ENCODE measurements around the gene DNAH2. TPM values are rescaled to one million over a fixed set of nuclear protein-coding genes. Genes with fewer than 3 reads are reported as not detected.
A peak's percentile ranks its signal among the peaks of the same experiment; 100 is the strongest.

The DNAH2 gene
- total and polyA plus RNA-seq, 2 of the 8 experiments (the other 6 are each of a cell fraction or from before 2014, with no cell fraction given), result 0.13 to 0.18 TPM

DNA sequence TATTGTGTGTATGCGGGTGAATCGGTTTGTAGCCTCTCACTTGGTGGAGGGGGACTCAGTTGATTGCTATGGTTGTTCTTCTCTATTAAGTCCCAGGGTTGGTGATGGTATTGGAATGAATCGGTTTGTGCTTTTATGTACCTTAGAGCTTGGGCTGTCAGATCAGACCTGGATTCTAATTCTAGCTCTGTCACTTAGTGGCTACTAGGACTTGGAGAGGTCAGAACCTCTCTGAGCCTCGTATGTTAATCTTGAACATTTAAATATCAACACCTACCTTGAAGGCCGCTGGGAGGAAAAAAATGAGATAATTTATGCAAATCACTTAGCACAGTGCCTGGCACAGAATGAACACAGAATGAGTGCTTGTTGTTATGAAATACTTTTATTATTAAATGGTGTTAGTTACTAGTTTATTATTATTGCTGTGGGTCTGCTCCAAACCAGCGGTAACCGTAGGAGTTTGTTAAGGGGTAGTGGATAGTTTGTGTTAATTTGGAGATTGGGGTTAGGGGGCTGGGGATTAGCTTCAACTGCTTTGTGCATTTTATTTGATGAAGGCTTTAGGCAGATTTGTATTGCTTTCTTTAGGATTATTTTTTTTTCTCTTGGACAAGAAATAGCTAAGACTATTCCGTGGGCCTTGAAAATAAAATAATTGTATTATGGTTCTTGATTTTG is 120.0 kb downstream of the DNAH2 start:
- H3K9ac ChIP-seq (replicated peaks in 1 of 4; ENCODE audit: extremely low read depth in 1 of 4, low read depth in 3 of 4, low read length in 3 of 4), result no peak overlapping the region; a peak in 1 of 7 replicates

More for the DNA sequence above, 120.0 kb downstream of the DNAH2 start:
- H3K9me3 ChIP-seq (ENCODE audit: insufficient read depth in 2 of 2, low read depth in 1 of 2, low read length in 1 of 2), result no peaks in the 10 kb centered on the region
- H2BK20ac ChIP-seq (ENCODE audit: low read length), result 0 out of 2 replicates have a peak overlapping the region, but pooled peaks have one; percentile 34
- peak overlapping the region; percentile 11; the same call in 1 of the 2 replicates for H2BK5ac ChIP-seq (ENCODE audit: low read depth, low read length)
- H3K4me1 ChIP-seq (replicated peaks in 1 of 4; ENCODE audit: control insufficient read depth in 3 of 4, insufficient read depth in 4 of 4, low read length in 3 of 4), result peaks cover 10 to 32% (median 22%) of the 10 kb centered on the region in 4 experiments
- 5% methylated on average over 8 of the region's 8 CpGs; no CpG with 5 or more reads in 1 of the 2 experiments for WGBS, 2 experiments (ENCODE audit: extremely low coverage in 1 of 2, insufficient coverage in 1 of 2, insufficient read length in 1 of 2, insufficient replicate concordance in 2 of 2, low coverage in 1 of 2, low lambda C conversion rate in 2 of 2, missing lambda C conversion rate in 1 of 2)
- H4K5ac ChIP-seq (ENCODE audit: insufficient read length, low read depth, low read length), result no peak overlapping the region
- H4K20me1 ChIP-seq (replicated peaks in 1 of 2; ENCODE audit: control insufficient read depth in 1 of 2, insufficient read depth in 2 of 2, low read length in 2 of 2), result peaks cover 2 to 30% of the 10 kb centered on the region in 2 experiments
- H2AFZ ChIP-seq (ENCODE audit: low read length), result no peak overlapping the region
- no peaks in the 10 kb centered on the region for H3K79me1 ChIP-seq (ENCODE audit: low read depth, low read length)
- H3K56ac ChIP-seq (replicated peaks; ENCODE audit: insufficient read length, low read depth, low read length), result no peak overlapping the region
- H3K23me2 ChIP-seq (ENCODE audit: low read depth, low read length), result peaks cover 35% of the 10 kb centered on the region
- TF ChIP-seq SRF (IDR thresholded peaks at IDR 0.05; ENCODE audit: low read depth, low read length) (no peak), SIN3A (conservative IDR thresholded peaks at IDR 0.05 in 1 of 2, IDR thresholded peaks at IDR 0.05 in 1 of 2; ENCODE audit: low read depth in 1 of 2, low read length in 2 of 2) (no peak), TCF12 (IDR thresholded peaks at IDR 0.05; ENCODE audit: low read depth, low read length) (no peak), BACH1 (IDR thresholded peaks at IDR 0.05; ENCODE audit: low read length) (no peak), RXRA (IDR thresholded peaks at IDR 0.05; ENCODE audit: insufficient read depth, low read depth, low read length) (no peak), ASH2L (IDR thresholded peaks at IDR 0.05; ENCODE audit: low read length) (no peak), CTBP2 (IDR thresholded peaks at IDR 0.05; ENCODE audit: borderline replicate concordance, insufficient read depth, insufficient read length, low read length) (no peak), RAD21 (IDR thresholded peaks at IDR 0.05 in 1 of 2, conservative IDR thresholded peaks at IDR 0.05 in 1 of 2; ENCODE audit: low read depth in 2 of 2, low read length in 2 of 2) (no peak), NANOG (IDR thresholded peaks at IDR 0.05; ENCODE audit: insufficient read depth, low read depth, low read length, poor library complexity, severe bottlenecking) (no peak)
- peaks cover 21 to 50% (median 47%) of the 10 kb centered on the region in 4 experiments for H3K27me3 ChIP-seq (replicated peaks in 1 of 4; ENCODE audit: control insufficient read depth in 3 of 4, extremely low read depth in 1 of 4, insufficient read depth in 3 of 4, low read length in 3 of 4)
- ChIA-PET POLR2A (ENCODE audit: partially characterized antibody) (interaction anchor here (0.8 to 5.2 kb wide), 15 partner anchors 7 to 499 kb away, joined by 3 to 34 read pairs (median 4); partner anchors contain the start of genes DNAH2, MPDU1, NAA38 and TMEM88), CTCF (ENCODE audit: partially characterized antibody) (interaction anchor here (0.6 to 5.9 kb wide), 10 partner anchors 8 to 282 kb away, joined by 3 to 44 read pairs (median 6); partner anchors contain the start of gene WRAP53)
- H3K4me3 ChIP-seq (ENCODE audit: extremely low read depth in 1 of 4, insufficient read depth in 2 of 4, low read depth in 3 of 4, low read length in 4 of 4), result peak overlapping the region; percentile 21 to 77 (median 34); a peak in 7 of 8 replicates
- DNase-seq (ENCODE audit: low read depth in 1 of 2, low spot score in 2 of 2) (no peak), FAIRE-seq (no peak)
- peak overlapping the region; percentile 84 to 93 for H3K4me2 ChIP-seq (ENCODE audit: insufficient read depth in 1 of 2, low read depth in 2 of 2, low read length in 2 of 2)
- no peaks in the 10 kb centered on the region for H3K79me2 ChIP-seq (ENCODE audit: control insufficient read depth in 1 of 2, insufficient read depth in 2 of 2, low read length in 2 of 2)
- H3K27ac ChIP-seq (ENCODE audit: low read depth, low read length), result no peak overlapping the region
- no peak overlapping the region for H4K91ac ChIP-seq (replicated peaks; ENCODE audit: insufficient read length, low read length)
- no peaks in the 10 kb centered on the region for H3K36me3 ChIP-seq (ENCODE audit: control insufficient read depth in 2 of 4, insufficient read depth in 4 of 4, low read length in 3 of 4)
- H3K14ac ChIP-seq (ENCODE audit: insufficient read length), result no peak overlapping the region
- H3K23ac ChIP-seq (ENCODE audit: insufficient read length), result no peak overlapping the region
- H2BK120ac ChIP-seq (replicated peaks; ENCODE audit: low read depth, low read length), result no peak overlapping the region
- H2BK12ac ChIP-seq (ENCODE audit: low read depth, low read length), result no peak overlapping the region
- H2AK5ac ChIP-seq (ENCODE audit: low read depth, low read length), result no peak overlapping the region
- H3K4ac ChIP-seq (replicated peaks; ENCODE audit: insufficient read length, low read depth, low read length), result no peak overlapping the region
- no peak overlapping the region for H2BK15ac ChIP-seq (ENCODE audit: low read length)
- H4K8ac ChIP-seq (ENCODE audit: extremely low read depth, insufficient read depth, low read length), result no peak overlapping the region
- no peak overlapping the region for H3K18ac ChIP-seq (ENCODE audit: extremely low read depth, low read length)
